ENCODE results near the gene IPO7. TPM values are rescaled to one million over a fixed set of nuclear protein-coding genes. Genes with fewer than 3 reads are reported as not detected.
"Not testable (repeated sequence)": the region's sequence is repeated elsewhere in the genome, so short reads cannot be mapped to it uniquely, and the experiment has no call there.

IPO7 gene
- total and polyA plus RNA-seq, 10 of the 15 experiments (the other 5 are each of a cell fraction or from before 2014, with no cell fraction given): 5.0 to 51.4 (median 30.6) TPM

GRCh38 chr11:9360862-9361622 lies 23.4 kb upstream of the IPO7 start:
- H3K4me1 ChIP-seq (ENCODE audit: control insufficient read depth, insufficient read depth, low read length); H3K9ac ChIP-seq (ENCODE audit: control insufficient read depth, insufficient read depth, low read length); SMC1A ChIA-PET (ENCODE audit: uncharacterized antibody, unreplicated experiment); H3K4me3 ChIP-seq; FAIRE-seq; in situ Hi-C loops (cut with MboI); H3K79me2 ChIP-seq (ENCODE audit: control insufficient read depth, insufficient read depth, low read length); DNase-seq (ENCODE audit: low read depth, low spot score); BruUV-seq (replicated peaks); H3K9me3 ChIP-seq (replicated peaks; ENCODE audit: control insufficient read depth, insufficient read depth, low read length); CTCF ChIA-PET; ATAC-seq; H4K20me1 ChIP-seq (ENCODE audit: control insufficient read depth, insufficient read depth); H3K36me3 ChIP-seq (ENCODE audit: control insufficient read depth in 2 of 2, insufficient read depth in 2 of 2, low read length in 1 of 2); H3K4me2 ChIP-seq (ENCODE audit: control insufficient read depth, insufficient read depth); intact Hi-C loops (cut with micrococcal nuclease; ENCODE audit: unreplicated experiment); H3K27ac ChIP-seq (ENCODE audit: control insufficient read depth, insufficient read depth); H3K27me3 ChIP-seq (replicated peaks in 1 of 2; ENCODE audit: control insufficient read depth in 2 of 2, insufficient read depth in 2 of 2, low read length in 1 of 2); RAD21 ChIA-PET (ENCODE audit: unreplicated experiment); POLR2A ChIA-PET: not testable (repeated sequence)
- 73% methylated on average over 11 of the region's 13 CpGs for WGBS (ENCODE audit: insufficient coverage, insufficient replicate concordance, low lambda C conversion rate, missing lambda C conversion rate)
- H2AFZ ChIP-seq (ENCODE audit: control insufficient read depth, low read depth, low read length): peak overlapping the region; percentile 17; the same call in 1 of the 2 replicates
- peak in 1 of 2 experiments; percentile 51; a peak in 1 of 4 replicates for TF ChIP-seq BHLHE40 (IDR thresholded peaks at IDR 0.05; ENCODE audit: borderline replicate concordance in 1 of 2, low read depth in 2 of 2, low read length in 1 of 2)

- TF ChIP-seq CHD4 (IDR thresholded peaks at IDR 0.05) (no peak), CHD1 (IDR thresholded peaks at IDR 0.05; ENCODE audit: low read depth, low read length) (no peak), SUPT20H (IDR thresholded peaks at IDR 0.05; ENCODE audit: borderline replicate concordance, control insufficient read depth, low read depth, low read length) (no peak), CREB1 (IDR thresholded peaks at IDR 0.05; ENCODE audit: low read depth) (no peak), HDAC6 (IDR thresholded peaks at IDR 0.05; ENCODE audit: unreplicated experiment) (no peak), SREBF2 (IDR thresholded peaks at IDR 0.05; ENCODE audit: low read length) (no peak), TARDBP (IDR thresholded peaks at IDR 0.05; ENCODE audit: borderline replicate concordance) (no peak), SMAD5 (IDR thresholded peaks at IDR 0.05; ENCODE audit: low read depth) (no peak), RB1 (IDR thresholded peaks at IDR 0.05; ENCODE audit: borderline replicate concordance) (no peak)
- TF ChIP-seq, protein P1, sequence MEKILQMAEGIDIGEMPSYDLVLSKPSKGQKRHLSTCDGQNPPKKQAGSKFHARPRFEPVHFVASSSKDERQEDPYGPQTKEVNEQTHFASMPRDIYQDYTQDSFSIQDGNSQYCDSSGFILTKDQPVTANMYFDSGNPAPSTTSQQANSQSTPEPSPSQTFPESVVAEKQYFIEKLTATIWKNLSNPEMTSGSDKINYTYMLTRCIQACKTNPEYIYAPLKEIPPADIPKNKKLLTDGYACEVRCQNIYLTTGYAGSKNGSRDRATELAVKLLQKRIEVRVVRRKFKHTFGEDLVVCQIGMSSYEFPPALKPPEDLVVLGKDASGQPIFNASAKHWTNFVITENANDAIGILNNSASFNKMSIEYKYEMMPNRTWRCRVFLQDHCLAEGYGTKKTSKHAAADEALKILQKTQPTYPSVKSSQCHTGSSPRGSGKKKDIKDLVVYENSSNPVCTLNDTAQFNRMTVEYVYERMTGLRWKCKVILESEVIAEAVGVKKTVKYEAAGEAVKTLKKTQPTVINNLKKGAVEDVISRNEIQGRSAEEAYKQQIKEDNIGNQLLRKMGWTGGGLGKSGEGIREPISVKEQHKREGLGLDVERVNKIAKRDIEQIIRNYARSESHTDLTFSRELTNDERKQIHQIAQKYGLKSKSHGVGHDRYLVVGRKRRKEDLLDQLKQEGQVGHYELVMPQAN (conservative IDR thresholded peaks at IDR 0.05): no peak
- no peaks in the 10 kb centered on the region for H3K79me2 ChIP-seq (ENCODE audit: control insufficient read depth, insufficient read depth, low read length)
- intact Hi-C loops (cut with micrococcal nuclease; ENCODE audit: unreplicated experiment): no loop called here
- H3K4me2 ChIP-seq (ENCODE audit: control insufficient read depth, insufficient read depth): no peak overlapping the region
- no peaks in the 10 kb centered on the region for H3K4me1 ChIP-seq (ENCODE audit: control insufficient read depth, insufficient read depth, low read length)
- no peak for FAIRE-seq
- H3K27me3 ChIP-seq (replicated peaks in 1 of 2; ENCODE audit: control insufficient read depth in 2 of 2, insufficient read depth in 2 of 2, low read length in 1 of 2): no peaks in the 10 kb centered on the region
- POLR2A ChIA-PET: interaction anchor here (0.8 to 1.1 kb wide), 3 partner anchors 22 to 41 kb away, joined by 3 read pairs; partner anchors contain the start of gene IPO7
- no peaks in the 10 kb centered on the region for H3K36me3 ChIP-seq (ENCODE audit: control insufficient read depth in 2 of 2, insufficient read depth in 2 of 2, low read length in 1 of 2)
- no TSS peak for BruUV-seq (replicated peaks)
- 53% methylated on average over 2 of the region's 2 CpGs for WGBS (ENCODE audit: insufficient coverage, insufficient replicate concordance, low lambda C conversion rate, missing lambda C conversion rate)
- no peak overlapping the region for H3K4me3 ChIP-seq
- no peaks in the 10 kb centered on the region for H4K20me1 ChIP-seq (ENCODE audit: control insufficient read depth, insufficient read depth)
- peak overlapping the region; percentile 60 for H2AFZ ChIP-seq (ENCODE audit: control insufficient read depth, low read depth, low read length)
- H3K9me3 ChIP-seq (replicated peaks; ENCODE audit: control insufficient read depth, insufficient read depth, low read length): no peaks in the 10 kb centered on the region
- CTCF ChIA-PET: interaction anchor here (0.9 to 1.2 kb wide), 3 partner anchors 49 to 225 kb away, joined by 3 to 5 read pairs (median 3); partner anchors contain the start of gene TMEM41B
- H3K27ac ChIP-seq (ENCODE audit: control insufficient read depth, insufficient read depth): no peak overlapping the region
- H3K9ac ChIP-seq (ENCODE audit: control insufficient read depth, insufficient read depth, low read length): no peak overlapping the region
- in situ Hi-C loops (cut with MboI): no loop called here
- SMC1A ChIA-PET (ENCODE audit: uncharacterized antibody, unreplicated experiment): interaction anchor here (0.6 to 0.9 kb wide), 2 partner anchors 200 to 361 kb away, joined by 3 read pairs; no protein-coding TSS in a partner anchor
- no peak for DNase-seq (ENCODE audit: low read depth, low spot score)
- RAD21 ChIA-PET (ENCODE audit: unreplicated experiment): no interaction called here
- ATAC-seq: no peak
Observed at GRCh38 chr11:9362393-9362863, 22.0 kb upstream of the IPO7 start.

All from GM12878 (cell line).